ENCODE measurements around the gene HSD17B2. TPM values are rescaled to one million over a fixed set of nuclear protein-coding genes. Genes with fewer than 3 reads are reported as not detected.

Gene HSD17B2
- total and polyA plus RNA-seq, 2 donors from 2014 or later: 0.79 to 1.8 TPM

- H3K27ac ChIP-seq (ENCODE audit: low read depth in 2 of 2, low read length in 2 of 2): no peak overlapping the region
- no peaks in the 10 kb centered on the region for H3K36me3 ChIP-seq (ENCODE audit: control insufficient read depth in 2 of 3, insufficient read depth in 3 of 3, low read length in 3 of 3)
- no peak for TF ChIP-seq CTCF (IDR thresholded peaks at IDR 0.05; ENCODE audit: borderline replicate concordance, extremely low read depth, insufficient read depth)
- no peaks in the 10 kb centered on the region for H3K9me3 ChIP-seq (ENCODE audit: control insufficient read depth in 2 of 3, insufficient read depth in 1 of 3, low read length in 3 of 3)
- no peak overlapping the region for H3K4me3 ChIP-seq (ENCODE audit: low read length in 3 of 3)
- H3K9ac ChIP-seq (ENCODE audit: low read length in 3 of 3): no peak overlapping the region
- no peak for DNase-seq
- no peak for FAIRE-seq
- no peaks in the 10 kb centered on the region for H3K27me3 ChIP-seq (ENCODE audit: control insufficient read depth, insufficient read depth, low read length)
- H3K4me1 ChIP-seq (ENCODE audit: control insufficient read depth in 2 of 3, insufficient read depth in 2 of 3, low read depth in 1 of 3, low read length in 3 of 3): no peaks in the 10 kb centered on the region
- intact Hi-C loops (cut with DNase I): no loop called here
Observed at GRCh38 chr16:82055728-82056549, 20.9 kb downstream of the HSD17B2 start.

DNA sequence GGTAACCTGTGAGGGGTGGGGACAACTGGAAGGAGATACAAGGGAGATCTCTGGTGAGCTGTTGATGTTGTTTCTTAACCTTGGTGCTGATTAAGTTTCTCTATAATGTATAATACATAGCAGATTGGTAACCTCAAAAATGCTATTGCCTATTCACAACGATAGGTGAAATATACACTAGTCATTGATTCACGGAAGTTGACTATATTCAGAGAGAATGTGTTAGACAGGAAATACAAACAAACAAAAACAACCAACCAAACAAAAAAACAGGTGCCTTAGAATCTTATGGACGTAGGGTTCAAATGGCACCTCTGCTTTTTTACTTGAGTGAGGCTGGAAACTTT lies 21.5 kb downstream of the HSD17B2 start:
- intact Hi-C loops (cut with DNase I): no loop called here
- TF ChIP-seq CTCF (IDR thresholded peaks at IDR 0.05; ENCODE audit: borderline replicate concordance, extremely low read depth, insufficient read depth): no peak
- no peak for FAIRE-seq

DNA sequence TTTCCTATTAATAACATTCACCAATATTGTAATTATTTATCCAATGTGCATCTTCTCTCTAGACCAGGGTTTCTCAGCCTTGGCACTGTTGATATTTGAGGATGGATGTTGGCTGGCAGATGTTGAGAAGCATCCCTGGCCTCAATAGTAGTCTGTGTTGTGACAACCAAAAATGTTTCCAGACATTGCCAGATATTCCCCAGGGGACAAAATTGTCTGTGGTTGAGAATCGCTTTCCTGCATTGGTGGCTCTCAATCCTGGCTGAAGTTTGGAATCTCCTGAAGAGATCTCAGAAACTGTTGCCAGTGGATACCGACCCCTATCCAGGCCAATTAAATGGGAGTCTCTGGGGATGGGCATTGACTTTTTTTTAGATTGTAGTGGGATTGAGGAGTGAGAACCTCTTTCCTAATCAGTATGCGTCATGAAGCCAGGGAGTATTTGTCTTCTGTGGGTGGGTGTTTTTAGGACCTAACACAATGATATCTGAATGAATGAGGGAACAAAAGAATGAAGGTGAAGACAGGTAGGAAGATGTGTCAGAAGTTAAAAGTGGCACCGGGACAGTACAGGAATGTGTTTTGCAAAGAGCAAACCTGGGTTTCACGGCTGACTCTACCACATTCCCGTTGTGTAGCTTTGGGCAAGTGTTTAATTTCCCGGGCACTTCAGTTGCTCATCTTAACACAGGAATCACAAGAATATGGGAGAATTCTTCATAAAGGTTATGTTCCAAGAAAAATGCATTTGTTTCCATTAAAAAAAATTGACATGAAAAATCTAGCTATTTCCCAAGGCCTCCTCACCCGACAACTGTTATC lies 24.3 kb downstream of the HSD17B2 start:
- H3K36me3 ChIP-seq (ENCODE audit: control insufficient read depth in 2 of 3, insufficient read depth in 3 of 3, low read length in 3 of 3): no peaks in the 10 kb centered on the region
- no peak overlapping the region for H3K9ac ChIP-seq (ENCODE audit: low read length in 3 of 3)
- H3K27ac ChIP-seq (ENCODE audit: low read depth in 2 of 2, low read length in 2 of 2): no peak overlapping the region
- FAIRE-seq: no peak
- no peak overlapping the region for H3K4me3 ChIP-seq (ENCODE audit: low read length in 3 of 3)
- no peak for TF ChIP-seq CTCF (IDR thresholded peaks at IDR 0.05; ENCODE audit: borderline replicate concordance, extremely low read depth, insufficient read depth)
- DNase-seq: no peak
- intact Hi-C loops (cut with DNase I): no loop called here
- H3K9me3 ChIP-seq (ENCODE audit: control insufficient read depth in 2 of 3, insufficient read depth in 1 of 3, low read length in 3 of 3): no peaks in the 10 kb centered on the region
- no peaks in the 10 kb centered on the region for H3K4me1 ChIP-seq (ENCODE audit: control insufficient read depth in 2 of 3, insufficient read depth in 2 of 3, low read depth in 1 of 3, low read length in 3 of 3)
- no peaks in the 10 kb centered on the region for H3K27me3 ChIP-seq (ENCODE audit: control insufficient read depth, insufficient read depth, low read length)

More for the DNA sequence above, 21.5 kb downstream of the HSD17B2 start:
- no peaks in the 10 kb centered on the region for H3K4me1 ChIP-seq (ENCODE audit: control insufficient read depth in 2 of 3, insufficient read depth in 2 of 3, low read depth in 1 of 3, low read length in 3 of 3)
- H3K9me3 ChIP-seq (ENCODE audit: control insufficient read depth in 2 of 3, insufficient read depth in 1 of 3, low read length in 3 of 3): no peaks in the 10 kb centered on the region
- no peaks in the 10 kb centered on the region for H3K36me3 ChIP-seq (ENCODE audit: control insufficient read depth in 2 of 3, insufficient read depth in 3 of 3, low read length in 3 of 3)
- H3K27me3 ChIP-seq (ENCODE audit: control insufficient read depth, insufficient read depth, low read length): no peaks in the 10 kb centered on the region
- no peak overlapping the region for H3K4me3 ChIP-seq (ENCODE audit: low read length in 3 of 3)
- no peak for DNase-seq
- no peak overlapping the region for H3K27ac ChIP-seq (ENCODE audit: low read depth in 2 of 2, low read length in 2 of 2)
- no peak overlapping the region for H3K9ac ChIP-seq (ENCODE audit: low read length in 3 of 3)

Data from kidney (tissue), 14 donors.